SK-N-SH (cell line): ENCODE results near the gene ETFRF1. TPM values are rescaled to one million over a fixed set of nuclear protein-coding genes. Genes with fewer than 3 reads are reported as not detected.

ENCODE experiments used
- CTCF ChIA-PET: fragments of 300-600, 350-600 bp; formaldehyde crosslinking; extraction: SDS; loops from one replicate; lab custom pipeline; 2021; lab: Yijun Ruan, JAX
- POLR2A ChIA-PET: fragments of 350-600 bp; sonication (Branson Sonifier 250); formaldehyde crosslinking; extraction: SDS; loops from one replicate; lab custom pipeline; 2020; ENCODE audit warnings: antibody characterized with exemption, inconsistent platforms; lab: Yijun Ruan, JAX
- DNase-seq: peaks from one replicate; pipeline ENCODE4 v3.0.0; 2012
- H2AFZ ChIP-seq: fragments of 200-600 bp; sonication (generic); 2 replicates; pipeline ENCODE4 v1.8.1; 2016; ENCODE audit warnings: antibody characterized with exemption, mild to moderate bottlenecking, low read depth
- H3F3A ChIP-seq: fragments of 200-600 bp; sonication (generic); replicated peaks from 2 replicates; pipeline ENCODE3; 2016; ENCODE audit warnings: antibody characterized with exemption, mild to moderate bottlenecking; ENCODE audit not compliant: insufficient read depth
- H3K27ac ChIP-seq, 2 experiments: fragments of 200-500 bp in 1 of 2; fragments of 200-600 bp in 1 of 2; sonication (Bioruptor generic) in 1 of 2; sonication (generic), shearing (Covaris generic) in 1 of 2; 2 replicates each; pipeline versions ENCODE4 v1.5.1 to v1.6.1; 2014 to 2016; ENCODE audit warnings: low read depth in 2 of 2, inconsistent platforms in 1 of 2, low read length in 1 of 2, mild to moderate bottlenecking in 1 of 2, mixed read lengths in 1 of 2
- H3K27me3 ChIP-seq: fragments of 200-600 bp; sonication (generic), shearing (Covaris generic); 2 replicates; pipeline ENCODE4 v1.6.1; 2016; ENCODE audit warnings: mixed run types; ENCODE audit not compliant: insufficient read depth
- H3K36me3 ChIP-seq, 2 experiments: fragments of 200-500 bp in 1 of 2; fragments of 200-600 bp in 1 of 2; sonication (Bioruptor generic) in 1 of 2; sonication (generic) in 1 of 2; replicated peaks in 1 of 2; 2 replicates each; pipeline versions ENCODE3 to v1.5.1; 2014 to 2016; ENCODE audit warnings: low read length in 1 of 2, mild to moderate bottlenecking in 1 of 2; ENCODE audit not compliant: insufficient read depth in 2 of 2, control insufficient read depth in 1 of 2
- H3K4me1 ChIP-seq, 2 experiments: fragments of 200-500 bp in 1 of 2; fragments of 200-600 bp in 1 of 2; sonication (Bioruptor generic) in 1 of 2; sonication (generic), shearing (Covaris generic) in 1 of 2; 2 replicates each; pipeline versions ENCODE4 v1.5.1 to v1.6.1; 2014 to 2016; ENCODE audit warnings: low read depth in 1 of 2, low read length in 1 of 2, mixed run types in 1 of 2; ENCODE audit not compliant: insufficient read depth in 2 of 2, control insufficient read depth in 1 of 2
- H3K4me2 ChIP-seq: fragments of 200-600 bp; sonication (generic), shearing (Covaris generic); 2 replicates; pipeline ENCODE4 v1.6.1; 2017; ENCODE audit warnings: mixed run types
- H3K4me3 ChIP-seq, 2 experiments: fragments of 200-500 bp in 1 of 2; fragments of 200-600 bp in 1 of 2; sonication (Bioruptor generic) in 1 of 2; sonication (generic), shearing (Covaris generic) in 1 of 2; 2 replicates each; pipeline versions ENCODE4 v1.5.1 to v1.8.1; 2014 to 2016; ENCODE audit warnings: low read depth in 2 of 2, inconsistent platforms in 1 of 2, low read length in 1 of 2, mild to moderate bottlenecking in 1 of 2, mixed read lengths in 1 of 2, moderate library complexity in 1 of 2
- H3K79me2 ChIP-seq: fragments of 200-600 bp; sonication (generic); 2 replicates; pipeline ENCODE4 v1.8.1; 2017; ENCODE audit warnings: mild to moderate bottlenecking; ENCODE audit not compliant: insufficient read depth
- H3K9ac ChIP-seq: fragments of 200-600 bp; sonication (generic); 2 replicates; pipeline ENCODE4 v1.6.1; 2017; ENCODE audit warnings: mixed run types
- H3K9me2 ChIP-seq: fragments of 200-600 bp; sonication (generic); 2 replicates; pipeline ENCODE4 v1.6.1; 2017; ENCODE audit warnings: mixed run types
- H3K9me3 ChIP-seq: fragments of 200-600 bp; sonication (generic); 2 replicates; pipeline ENCODE4 v1.6.1; 2017; ENCODE audit warnings: mixed run types, mild to moderate bottlenecking, moderate library complexity
- H4K20me1 ChIP-seq: fragments of 200-600 bp; sonication (generic); 2 replicates; pipeline ENCODE4 v1.6.1; 2017; ENCODE audit warnings: mild to moderate bottlenecking, mixed run types; ENCODE audit not compliant: insufficient read depth
- CHD2 ChIP-seq: fragments of 150-350 bp; IDR thresholded peaks from 2 replicates; pipeline ENCODE4 v1.6.1; 2018; ENCODE audit warnings: low read length; ENCODE audit not compliant: partially characterized antibody
- CTCF ChIP-seq: fragments of 200-600 bp; sonication (generic); IDR thresholded peaks from 2 replicates; pipeline ENCODE4 v1.6.1; 2017; ENCODE audit warnings: antibody characterized with exemption, mild to moderate bottlenecking, moderate library complexity
- EP300 ChIP-seq, 2 experiments: IDR thresholded peaks; 2 replicates each; pipeline versions ENCODE4 v1.4.0 to v1.6.1; 2012; ENCODE audit warnings: borderline replicate concordance in 1 of 2, low read depth in 1 of 2, low read length in 1 of 2
- FOXJ3 ChIP-seq: sonication (generic); formaldehyde crosslinking; IDR thresholded peaks from 2 replicates; pipeline ENCODE4 v1.5.1; 2020; ENCODE audit warnings: mild to moderate bottlenecking, missing genetic modification reagents
- FOXM1 ChIP-seq: IDR thresholded peaks from 2 replicates; pipeline ENCODE4 v1.4.0; 2012; ENCODE audit warnings: low read depth, mild to moderate bottlenecking
- GATA2 ChIP-seq: sonication (generic); formaldehyde crosslinking; IDR thresholded peaks from 2 replicates; pipeline ENCODE4 v1.5.0; 2020; ENCODE audit warnings: mild to moderate bottlenecking, missing genetic modification reagents
- JUND ChIP-seq: IDR thresholded peaks from 2 replicates; pipeline ENCODE4 v1.4.0; 2012
- MAX ChIP-seq: IDR thresholded peaks from 2 replicates; pipeline ENCODE4 v1.4.0; 2012; ENCODE audit warnings: low read depth
- NFIC ChIP-seq: IDR thresholded peaks from 2 replicates; pipeline ENCODE4 v1.4.0; 2012; ENCODE audit warnings: borderline replicate concordance
- RAD21 ChIP-seq: IDR thresholded peaks from 2 replicates; pipeline ENCODE4 v1.6.1; 2012; ENCODE audit warnings: mild to moderate bottlenecking, low read length
- RCOR1 ChIP-seq: fragments of 150-350 bp; IDR thresholded peaks from 2 replicates; pipeline ENCODE4 v1.6.1; 2017; ENCODE audit warnings: antibody characterized with exemption, low read length
- SIN3A ChIP-seq: IDR thresholded peaks from 2 replicates; pipeline ENCODE4 v1.6.1; 2012; ENCODE audit warnings: low read depth, mild to moderate bottlenecking, low read length, moderate library complexity, borderline replicate concordance
- TCF12 ChIP-seq: IDR thresholded peaks from 2 replicates; pipeline ENCODE4 v1.4.0; 2012
- YY1 ChIP-seq: IDR thresholded peaks from 2 replicates; pipeline ENCODE4 v1.4.0; 2012; ENCODE audit warnings: low read depth, mild to moderate bottlenecking
- WGBS: methylation state at CpG from one replicate; pipeline ENCODE4 v1.1.6; 2017; ENCODE audit warnings: low lambda C conversion rate; 5-methylcytosine and 5-hydroxymethylcytosine counted together
- polyA plus RNA-seq, 3 experiments: library from polyadenylated mRNA; depleted of rRNA; stranded (reverse); fragments of >200 nt; gene quantifications; 2 replicates each; pipeline ENCODE4 v1.2.3, GENCODE V29; 2012
- TF ChIP-seq, protein P1 (sequence below): IDR thresholded peaks from 2 replicates; pipeline ENCODE4 v1.4.0; 2012; ENCODE audit warnings: low read depth, borderline replicate concordance
- TF ChIP-seq, protein P2 (sequence below): IDR thresholded peaks from 2 replicates; pipeline ENCODE4 v1.6.1; 2012; ENCODE audit warnings: mild to moderate bottlenecking, low read depth, low read length, moderate library complexity

Gene ETFRF1
- polyA plus RNA-seq, 1 of the 3 experiments (the other 2 are of a cell fraction), result 7.8 TPM

- Histone ChIP-seq H3F3A (no peaks in the 10 kb centered on the region), H3K4me2 (no peak overlapping the region), H3K9me3 (no peaks in the 10 kb centered on the region), H4K20me1 (peaks cover 20% of the 10 kb centered on the region), H3K4me1 (peaks cover 0 to 3% of the 10 kb centered on the region in 2 experiments; a peak in 1 of 4 replicates), H3K9me2 (no peaks in the 10 kb centered on the region), H3K27me3 (no peaks in the 10 kb centered on the region), H3K27ac (peak overlapping the region in 1 of 2 experiments; percentile 10; a peak in 1 of 4 replicates), H3K36me3 (peaks cover 46 to 56% of the 10 kb centered on the region in 2 experiments), H3K79me2 (peaks cover 90% of the 10 kb centered on the region), H3K9ac (no peak overlapping the region), H3K4me3 (no peak overlapping the region), H2AFZ (no peak overlapping the region)
- TF ChIP-seq CTCF, result no peak
- POLR2A ChIA-PET, result no interaction called here
- CTCF ChIA-PET, result no interaction called here
- WGBS, result 81% methylated on average over 5 of the region's 5 CpGs
- no peak for DNase-seq
Observed at GRCh38 chr12:25242981-25243679, 48.1 kb downstream of the ETFRF1 start.

GRCh38 chr12:25243680-25243990 is 48.6 kb downstream of the ETFRF1 start:
- Histone ChIP-seq H3K36me3 (peaks cover 45 to 52% of the 10 kb centered on the region in 2 experiments), H3K9me2 (no peaks in the 10 kb centered on the region), H3K4me3 (no peak overlapping the region), H3F3A (no peaks in the 10 kb centered on the region), H3K4me1 (peaks cover 0 to 3% of the 10 kb centered on the region in 2 experiments; a peak in 1 of 4 replicates), H2AFZ (no peak overlapping the region), H4K20me1 (peaks cover 22% of the 10 kb centered on the region), H3K27ac (no peak overlapping the region), H3K9ac (no peak overlapping the region), H3K27me3 (no peaks in the 10 kb centered on the region), H3K4me2 (no peak overlapping the region), H3K79me2 (peaks cover 91% of the 10 kb centered on the region), H3K9me3 (no peaks in the 10 kb centered on the region)
- TF ChIP-seq CHD2 (no peak), GATA2 (CRISPR knock-in tag) (no peak), TCF12 (no peak), NFIC (no peak), FOXJ3 (CRISPR knock-in tag) (no peak), RAD21 (no peak), SIN3A (no peak), YY1 (no peak), FOXM1 (no peak), JUND (no peak), MAX (no peak), CTCF (no peak), RCOR1 (no peak), EP300 (IDR thresholded peaks at IDR 0.05; ENCODE audit: borderline replicate concordance in 1 of 2, low read depth in 1 of 2, low read length in 1 of 2) (no peak)
- TF ChIP-seq, protein P1, sequence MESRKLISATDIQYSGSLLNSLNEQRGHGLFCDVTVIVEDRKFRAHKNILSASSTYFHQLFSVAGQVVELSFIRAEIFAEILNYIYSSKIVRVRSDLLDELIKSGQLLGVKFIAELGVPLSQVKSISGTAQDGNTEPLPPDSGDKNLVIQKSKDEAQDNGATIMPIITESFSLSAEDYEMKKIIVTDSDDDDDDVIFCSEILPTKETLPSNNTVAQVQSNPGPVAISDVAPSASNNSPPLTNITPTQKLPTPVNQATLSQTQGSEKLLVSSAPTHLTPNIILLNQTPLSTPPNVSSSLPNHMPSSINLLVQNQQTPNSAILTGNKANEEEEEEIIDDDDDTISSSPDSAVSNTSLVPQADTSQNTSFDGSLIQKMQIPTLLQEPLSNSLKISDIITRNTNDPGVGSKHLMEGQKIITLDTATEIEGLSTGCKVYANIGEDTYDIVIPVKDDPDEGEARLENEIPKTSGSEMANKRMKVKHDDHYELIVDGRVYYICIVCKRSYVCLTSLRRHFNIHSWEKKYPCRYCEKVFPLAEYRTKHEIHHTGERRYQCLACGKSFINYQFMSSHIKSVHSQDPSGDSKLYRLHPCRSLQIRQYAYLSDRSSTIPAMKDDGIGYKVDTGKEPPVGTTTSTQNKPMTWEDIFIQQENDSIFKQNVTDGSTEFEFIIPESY, result no peak
- TF ChIP-seq, protein P2, sequence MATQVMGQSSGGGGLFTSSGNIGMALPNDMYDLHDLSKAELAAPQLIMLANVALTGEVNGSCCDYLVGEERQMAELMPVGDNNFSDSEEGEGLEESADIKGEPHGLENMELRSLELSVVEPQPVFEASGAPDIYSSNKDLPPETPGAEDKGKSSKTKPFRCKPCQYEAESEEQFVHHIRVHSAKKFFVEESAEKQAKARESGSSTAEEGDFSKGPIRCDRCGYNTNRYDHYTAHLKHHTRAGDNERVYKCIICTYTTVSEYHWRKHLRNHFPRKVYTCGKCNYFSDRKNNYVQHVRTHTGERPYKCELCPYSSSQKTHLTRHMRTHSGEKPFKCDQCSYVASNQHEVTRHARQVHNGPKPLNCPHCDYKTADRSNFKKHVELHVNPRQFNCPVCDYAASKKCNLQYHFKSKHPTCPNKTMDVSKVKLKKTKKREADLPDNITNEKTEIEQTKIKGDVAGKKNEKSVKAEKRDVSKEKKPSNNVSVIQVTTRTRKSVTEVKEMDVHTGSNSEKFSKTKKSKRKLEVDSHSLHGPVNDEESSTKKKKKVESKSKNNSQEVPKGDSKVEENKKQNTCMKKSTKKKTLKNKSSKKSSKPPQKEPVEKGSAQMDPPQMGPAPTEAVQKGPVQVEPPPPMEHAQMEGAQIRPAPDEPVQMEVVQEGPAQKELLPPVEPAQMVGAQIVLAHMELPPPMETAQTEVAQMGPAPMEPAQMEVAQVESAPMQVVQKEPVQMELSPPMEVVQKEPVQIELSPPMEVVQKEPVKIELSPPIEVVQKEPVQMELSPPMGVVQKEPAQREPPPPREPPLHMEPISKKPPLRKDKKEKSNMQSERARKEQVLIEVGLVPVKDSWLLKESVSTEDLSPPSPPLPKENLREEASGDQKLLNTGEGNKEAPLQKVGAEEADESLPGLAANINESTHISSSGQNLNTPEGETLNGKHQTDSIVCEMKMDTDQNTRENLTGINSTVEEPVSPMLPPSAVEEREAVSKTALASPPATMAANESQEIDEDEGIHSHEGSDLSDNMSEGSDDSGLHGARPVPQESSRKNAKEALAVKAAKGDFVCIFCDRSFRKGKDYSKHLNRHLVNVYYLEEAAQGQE, result no peak
- no peak for DNase-seq
- ChIA-PET POLR2A (no interaction called here), CTCF (no interaction called here)
